ENCODE results near the gene NFIB. TPM values are rescaled to one million over a fixed set of nuclear protein-coding genes. Genes with fewer than 3 reads are reported as not detected.

NFIB gene
- total and polyA plus RNA-seq, 8 donors, result 8.9 to 65.0 (median 45.7) TPM

DNA sequence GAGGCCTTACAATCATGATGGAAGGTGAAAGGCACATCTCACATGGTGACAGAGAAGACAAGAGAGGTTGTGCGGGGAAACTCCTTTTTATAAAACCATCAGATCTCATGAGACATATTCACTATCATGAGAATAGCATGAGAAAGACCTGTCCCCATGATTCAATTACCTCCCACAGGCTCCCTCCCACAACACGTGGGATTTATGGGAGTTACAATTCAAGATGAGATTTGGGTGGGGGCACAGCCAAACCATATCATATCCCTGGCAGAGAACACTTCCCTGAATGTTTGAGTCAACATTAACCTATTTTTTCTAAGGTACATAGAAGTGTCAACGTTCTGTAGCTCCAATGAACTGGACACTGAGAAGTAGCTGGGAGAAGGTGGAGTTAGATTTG lies 280.9 kb downstream of the NFIB start:
- TF ChIP-seq, protein P1, sequence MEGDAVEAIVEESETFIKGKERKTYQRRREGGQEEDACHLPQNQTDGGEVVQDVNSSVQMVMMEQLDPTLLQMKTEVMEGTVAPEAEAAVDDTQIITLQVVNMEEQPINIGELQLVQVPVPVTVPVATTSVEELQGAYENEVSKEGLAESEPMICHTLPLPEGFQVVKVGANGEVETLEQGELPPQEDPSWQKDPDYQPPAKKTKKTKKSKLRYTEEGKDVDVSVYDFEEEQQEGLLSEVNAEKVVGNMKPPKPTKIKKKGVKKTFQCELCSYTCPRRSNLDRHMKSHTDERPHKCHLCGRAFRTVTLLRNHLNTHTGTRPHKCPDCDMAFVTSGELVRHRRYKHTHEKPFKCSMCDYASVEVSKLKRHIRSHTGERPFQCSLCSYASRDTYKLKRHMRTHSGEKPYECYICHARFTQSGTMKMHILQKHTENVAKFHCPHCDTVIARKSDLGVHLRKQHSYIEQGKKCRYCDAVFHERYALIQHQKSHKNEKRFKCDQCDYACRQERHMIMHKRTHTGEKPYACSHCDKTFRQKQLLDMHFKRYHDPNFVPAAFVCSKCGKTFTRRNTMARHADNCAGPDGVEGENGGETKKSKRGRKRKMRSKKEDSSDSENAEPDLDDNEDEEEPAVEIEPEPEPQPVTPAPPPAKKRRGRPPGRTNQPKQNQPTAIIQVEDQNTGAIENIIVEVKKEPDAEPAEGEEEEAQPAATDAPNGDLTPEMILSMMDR (IDR thresholded peaks at IDR 0.05), result no peak
- FAIRE-seq, result no peak
- Histone ChIP-seq H3K27ac (no peak overlapping the region), H3K9me3 (no peaks in the 10 kb centered on the region), H3K4me3 (no peak overlapping the region), H3K27me3 (no peaks in the 10 kb centered on the region), H3K36me3 (no peaks in the 10 kb centered on the region), H3K4me1 (no peaks in the 10 kb centered on the region)
- DNase-seq, result no peak
- intact Hi-C loops (cut with DNase I), result no loop called here
- ATAC-seq, result no peak
- 63 to 64% methylated on average over 3 of the region's 3 CpGs for WGBS, 2 donors

All from pancreas (tissue), 10 donors.